Activated T-cell treated with anti-CD3 and anti-CD28 coated beads for 24 hours (primary cell): ENCODE results near the gene SMARCAL1.
A peak's percentile ranks its signal among the peaks of the same experiment; 100 is the strongest.

Experiments used
- DNase-seq: peaks from one replicate; pipeline ENCODE4 v3.0.0-alpha.2; 2020; ENCODE audit warnings: low read depth

Gene SMARCAL1

DNA sequence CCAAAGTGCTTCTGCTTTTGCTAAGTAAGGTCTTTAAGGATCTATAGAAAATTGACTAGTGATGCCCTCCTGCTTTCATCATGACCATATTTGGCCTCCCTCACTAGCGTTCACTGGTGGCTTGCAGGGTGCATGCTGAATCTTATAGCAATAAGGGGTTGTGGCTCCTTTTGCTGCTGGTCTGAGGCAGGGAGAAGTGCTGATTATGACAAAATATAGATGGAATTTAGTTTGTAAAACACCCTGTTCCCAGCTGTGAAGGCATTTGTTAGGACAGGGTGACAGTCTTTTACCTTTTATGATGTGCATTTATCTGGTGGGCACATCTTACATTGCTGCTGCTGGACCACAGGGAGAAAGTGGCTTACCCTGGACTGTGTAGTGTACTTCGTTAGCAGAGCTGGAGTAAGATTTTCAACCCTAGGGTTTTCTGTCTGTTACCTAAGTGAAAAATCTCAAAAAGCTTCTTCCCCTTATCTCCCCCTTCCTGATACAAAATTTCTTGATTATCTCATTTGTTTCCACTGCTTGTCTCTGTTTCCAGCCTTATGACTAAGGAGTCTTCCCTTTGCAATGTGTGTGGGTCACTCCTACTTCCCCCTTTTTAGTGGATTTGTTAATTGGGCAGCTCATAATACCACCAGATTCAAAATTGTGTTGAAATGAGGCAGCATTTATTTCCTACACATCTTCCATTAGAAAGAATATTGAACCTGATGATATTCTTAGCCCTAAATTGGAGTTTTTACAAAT is 65.2 kb downstream of the SMARCAL1 start:
- DNase-seq, result no peak

DNA sequence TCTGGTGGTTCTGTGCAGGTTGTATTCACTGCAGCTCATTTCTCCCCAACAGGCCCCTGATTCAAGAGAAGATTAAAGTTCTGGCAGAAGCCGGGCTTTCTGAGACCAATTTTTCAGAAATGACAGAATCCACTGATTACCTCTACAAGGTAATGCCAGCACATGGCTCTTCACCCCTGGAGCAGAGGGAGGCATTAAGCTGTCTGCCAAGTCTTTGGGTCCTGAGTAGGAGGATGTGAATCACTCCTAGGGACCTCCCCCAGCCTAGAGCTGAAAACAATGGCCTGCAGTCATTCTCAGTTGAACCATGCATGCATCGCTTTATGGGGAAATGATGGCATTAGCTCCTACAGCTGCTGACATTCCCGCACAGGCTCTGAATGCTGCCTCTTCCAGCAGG is 65.9 kb downstream of the SMARCAL1 start:
- no peak for DNase-seq

DNA sequence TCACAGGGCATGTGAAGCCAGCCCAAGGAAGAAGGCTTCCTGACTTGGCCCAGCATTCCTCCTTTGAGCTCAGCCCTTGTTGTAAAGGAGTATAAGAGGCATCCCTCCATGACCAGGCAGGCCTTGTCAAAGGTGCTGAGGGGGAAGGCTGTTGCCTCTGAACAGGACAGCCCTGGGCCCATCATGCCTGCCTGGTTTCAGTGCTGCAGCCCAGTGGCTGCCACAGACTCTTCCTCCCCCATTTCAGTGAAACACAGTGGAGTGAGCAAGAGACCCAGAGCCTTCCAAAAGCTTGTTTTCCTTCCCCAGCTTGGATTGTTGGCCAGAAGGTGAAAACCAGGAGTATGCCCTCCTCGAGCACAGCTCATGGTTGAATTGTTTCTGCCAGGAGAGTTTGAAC is 66.5 kb downstream of the SMARCAL1 start:
- no peak for DNase-seq

DNA sequence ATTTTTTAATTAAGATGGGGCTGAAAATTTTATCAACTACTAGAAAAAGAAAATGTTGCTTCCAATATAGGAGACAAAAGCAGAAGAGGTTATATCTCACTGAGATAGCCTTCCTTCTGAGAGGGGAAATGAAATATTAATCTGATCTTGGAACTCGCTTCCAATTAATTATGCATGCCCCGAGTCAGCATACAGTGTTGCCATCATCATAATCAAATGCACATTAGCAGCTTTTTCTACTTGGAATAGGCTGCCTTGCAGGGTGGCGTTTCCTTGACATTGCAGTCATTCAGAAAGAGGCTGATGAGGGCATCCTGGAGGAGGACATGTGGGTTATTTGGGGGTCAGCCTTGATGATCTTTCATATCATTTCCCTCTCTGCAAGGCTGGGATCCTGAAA is 67.9 kb downstream of the SMARCAL1 start:
- no peak for DNase-seq

DNA sequence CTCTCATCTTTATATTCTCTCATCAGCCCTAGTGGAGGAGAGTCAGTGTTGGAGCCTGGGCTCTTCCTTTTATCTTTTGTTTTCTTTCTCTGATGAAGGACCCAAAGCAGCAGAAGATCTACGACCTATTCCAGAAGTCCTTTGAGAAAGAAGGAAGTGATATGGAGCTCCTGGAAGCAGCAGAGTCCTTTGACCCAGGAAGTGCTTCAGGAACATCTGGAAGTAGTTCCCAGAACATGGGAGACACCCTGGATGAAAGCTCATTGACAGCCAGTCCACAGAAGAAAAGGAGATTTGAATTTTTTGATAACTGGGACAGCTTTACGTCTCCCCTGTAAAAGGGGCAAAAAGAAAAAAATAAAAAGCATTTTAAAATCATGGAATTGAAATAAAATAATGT is 70.4 kb downstream of the SMARCAL1 start:
- no peak for DNase-seq

DNA sequence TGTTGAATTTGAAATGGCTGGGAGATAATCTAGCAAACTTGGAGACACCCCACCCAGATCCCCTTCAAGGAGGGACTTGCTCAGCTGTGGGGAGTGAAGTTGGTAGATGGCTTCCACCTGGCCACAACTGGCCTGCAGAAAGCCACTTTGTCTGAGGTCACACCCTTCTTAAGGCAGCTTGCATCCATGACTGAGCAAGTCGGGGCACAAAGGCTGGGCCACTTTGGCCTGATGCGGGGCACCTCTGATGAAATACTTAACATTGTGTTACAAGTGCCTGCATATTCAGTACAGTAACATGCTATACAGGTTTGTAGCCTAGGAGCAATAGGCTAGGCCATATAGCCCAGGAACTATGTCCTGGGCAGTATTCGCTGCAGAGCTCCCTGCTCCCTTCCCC is 73.0 kb downstream of the SMARCAL1 start:
- DNase-seq, result no peak

DNA sequence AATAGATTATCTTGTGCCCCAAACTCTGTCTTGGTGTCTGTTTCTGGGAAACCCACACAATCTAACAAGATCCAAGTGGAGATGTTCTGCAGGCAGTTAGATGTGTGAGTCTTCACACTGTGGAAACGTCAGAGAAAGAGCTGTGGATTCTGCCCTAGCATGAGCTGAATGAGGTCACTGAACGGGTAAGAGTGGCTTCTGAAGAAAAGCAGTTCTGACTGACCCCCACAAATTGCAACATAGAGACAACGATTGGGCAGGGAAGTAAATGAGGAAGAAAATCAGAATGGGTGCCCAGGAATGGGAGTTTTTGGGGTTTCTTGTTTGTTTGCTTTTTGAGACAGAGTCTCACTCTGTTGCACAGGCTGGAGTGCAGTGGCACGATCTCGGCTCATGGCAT is 73.5 kb downstream of the SMARCAL1 start:
- DNase-seq, result no peak

DNA sequence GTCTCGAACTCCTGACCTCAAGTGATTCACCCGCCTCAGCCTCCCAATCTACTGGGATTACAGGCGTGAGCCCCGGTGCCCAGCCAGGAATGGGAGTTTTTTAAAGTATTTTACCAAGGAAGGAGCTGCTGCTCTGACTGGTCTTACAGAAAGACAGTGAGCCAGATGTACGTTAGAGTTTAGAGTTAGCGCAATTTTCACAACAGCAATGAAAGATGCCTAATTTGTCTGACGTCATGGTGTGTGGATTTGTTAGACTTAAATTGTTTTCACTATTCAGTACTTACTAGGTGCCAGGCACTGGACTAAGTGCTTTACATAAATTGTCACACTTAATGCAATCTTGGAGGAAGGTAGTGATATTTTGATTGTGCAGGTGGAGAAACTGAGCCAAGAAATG is 74.0 kb downstream of the SMARCAL1 start:
- no peak for DNase-seq

DNA sequence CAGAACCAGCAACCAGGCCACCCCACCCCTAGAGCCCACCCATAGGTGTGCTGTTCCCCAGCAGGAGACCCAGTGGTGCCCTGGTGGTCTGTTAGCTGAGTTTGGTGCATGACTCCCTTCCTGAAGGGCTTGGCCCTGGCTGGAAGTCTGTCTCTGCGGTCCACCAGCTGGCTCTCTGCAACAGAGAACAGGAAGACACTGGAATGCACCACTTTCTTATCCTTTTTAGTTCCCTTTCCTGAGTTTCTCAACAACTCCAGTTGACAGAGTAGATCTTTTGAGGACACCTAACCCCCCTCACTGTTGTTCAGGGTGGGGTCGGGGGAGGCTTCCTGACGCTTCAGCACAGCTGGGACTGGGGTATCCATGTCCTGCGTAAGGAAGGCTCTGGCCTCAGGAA is 74.4 kb downstream of the SMARCAL1 start:
- DNase-seq, result no peak

DNA sequence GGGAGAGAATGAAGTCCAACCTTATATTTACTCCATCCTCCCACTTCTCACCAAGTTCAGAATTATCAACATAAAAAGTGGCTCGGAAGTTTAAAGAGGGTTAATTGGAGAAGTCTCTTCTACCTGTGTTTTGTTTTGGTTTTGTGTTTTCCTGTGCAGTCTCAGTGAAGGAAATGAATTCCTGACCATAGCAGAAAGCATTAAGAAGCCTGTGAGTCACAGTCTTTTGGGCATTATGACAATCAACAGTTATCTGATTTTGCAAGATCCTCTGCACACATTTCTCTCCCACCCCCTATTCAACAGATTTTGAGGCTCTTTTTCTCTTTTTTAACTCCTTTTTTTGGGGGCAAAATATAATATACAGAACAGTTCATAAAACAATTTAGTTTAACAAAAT is 77.8 kb downstream of the SMARCAL1 start:
- no peak for DNase-seq

DNA sequence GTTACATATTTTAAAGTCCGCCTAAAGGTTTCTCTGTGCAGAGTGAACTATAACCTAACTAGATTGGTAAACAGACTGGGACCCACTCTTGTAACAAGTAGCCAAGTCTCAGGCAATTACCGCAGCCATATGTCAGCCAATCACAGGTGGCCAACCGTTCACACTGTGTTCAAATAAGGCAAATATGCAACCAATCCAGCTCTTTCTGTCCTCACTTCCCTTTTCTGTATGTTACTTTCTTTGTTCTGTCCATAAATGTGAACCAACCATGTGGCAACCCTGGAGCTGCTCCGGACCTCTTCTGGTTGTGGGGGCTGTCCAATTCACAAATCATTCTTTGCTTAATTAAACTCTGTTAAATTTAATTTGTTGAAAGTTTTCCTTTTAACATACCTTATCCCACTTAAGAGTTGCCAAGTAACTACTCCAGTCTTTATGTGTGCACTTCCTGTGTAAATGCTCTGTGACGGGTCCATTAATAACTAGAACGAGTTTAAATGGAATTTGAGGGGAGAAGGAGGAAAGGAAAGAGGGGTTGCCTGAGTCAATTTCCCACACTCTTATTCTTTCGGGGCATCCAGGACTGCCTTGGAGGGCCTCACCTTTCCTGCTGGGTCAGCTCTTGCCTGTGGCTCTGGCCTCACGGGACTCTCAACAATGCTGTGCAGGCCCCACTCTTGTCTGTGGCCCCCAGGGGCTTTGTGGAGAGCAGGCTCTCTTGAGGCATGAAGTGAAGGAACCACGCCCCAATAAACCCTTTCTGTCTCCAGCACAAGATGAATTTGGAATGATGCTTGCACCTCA is 79.7 kb downstream of the SMARCAL1 start:
- DNase-seq, result no peak

DNA sequence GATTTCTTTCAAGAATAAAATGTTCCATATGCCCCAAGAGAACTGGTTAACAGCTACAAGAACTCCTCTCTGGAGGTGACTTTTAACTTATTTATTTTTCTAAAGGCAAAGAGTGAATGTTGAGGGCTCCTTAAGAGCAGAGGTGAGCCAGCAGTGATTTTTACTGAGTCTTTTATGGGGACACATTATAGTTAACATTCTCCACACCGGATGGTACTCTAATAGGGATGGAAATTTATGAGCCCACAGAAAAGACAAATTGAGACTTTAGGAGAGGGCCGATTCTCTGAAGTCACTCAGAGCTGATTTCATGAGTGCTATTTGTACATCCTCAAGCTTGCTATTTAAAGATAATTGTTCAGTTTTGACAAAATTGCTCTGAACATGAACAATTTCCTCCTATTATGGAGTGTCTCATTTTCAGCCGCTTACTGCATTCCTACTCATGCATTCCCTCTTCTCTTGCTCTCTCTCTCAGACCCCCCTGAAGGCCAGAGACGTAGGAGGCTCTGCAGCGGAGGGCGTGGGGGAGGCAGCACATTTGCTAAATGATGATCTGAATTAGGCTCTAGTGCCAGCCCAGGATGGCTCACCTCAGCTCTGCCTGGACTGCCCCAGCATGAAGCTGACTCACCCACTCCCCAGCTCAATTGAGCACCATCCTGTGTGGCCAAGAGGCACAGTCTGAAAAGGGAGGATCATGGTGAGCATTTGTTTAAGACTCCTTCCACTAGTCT is 80.5 kb downstream of the SMARCAL1 start:
- DNase-seq, result no peak

DNA sequence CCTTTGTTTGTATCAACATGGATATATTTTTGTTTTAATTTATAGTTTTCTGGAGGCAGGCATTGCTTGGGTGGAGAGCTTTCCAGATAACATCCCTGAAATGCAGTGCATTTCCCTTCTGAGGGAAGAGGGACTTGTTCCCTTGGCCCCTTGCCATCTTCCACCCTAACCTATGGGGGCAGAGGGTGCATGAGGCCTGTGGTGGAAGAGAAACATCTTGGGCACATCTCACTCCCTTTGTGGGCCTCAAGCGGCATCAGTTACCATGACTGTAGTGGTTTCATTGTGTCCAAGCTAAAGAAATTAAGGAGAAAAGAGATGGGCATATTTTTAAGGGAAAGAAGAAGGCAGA is 81.0 kb downstream of the SMARCAL1 start:
- DNase-seq, result no peak

DNA sequence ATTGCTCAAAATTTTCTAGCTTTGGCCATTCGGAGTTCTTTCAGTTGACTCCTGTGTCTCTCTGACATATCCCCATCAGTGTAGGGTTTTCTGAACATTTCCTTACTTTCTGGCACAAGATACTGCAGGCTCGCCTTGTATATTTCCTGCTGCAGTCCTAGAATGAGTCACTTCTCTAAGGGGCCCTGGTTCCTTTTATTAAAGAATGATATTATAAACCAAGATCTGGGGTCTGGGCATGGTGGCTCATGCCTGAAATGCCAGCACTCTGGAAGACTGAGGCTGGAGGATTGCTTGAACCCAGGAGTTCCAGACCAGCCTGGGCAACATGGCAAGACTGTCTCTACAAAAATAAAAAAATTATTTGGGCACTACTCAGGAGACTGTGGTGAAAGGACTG is 83.4 kb downstream of the SMARCAL1 start:
- no peak for DNase-seq

DNA sequence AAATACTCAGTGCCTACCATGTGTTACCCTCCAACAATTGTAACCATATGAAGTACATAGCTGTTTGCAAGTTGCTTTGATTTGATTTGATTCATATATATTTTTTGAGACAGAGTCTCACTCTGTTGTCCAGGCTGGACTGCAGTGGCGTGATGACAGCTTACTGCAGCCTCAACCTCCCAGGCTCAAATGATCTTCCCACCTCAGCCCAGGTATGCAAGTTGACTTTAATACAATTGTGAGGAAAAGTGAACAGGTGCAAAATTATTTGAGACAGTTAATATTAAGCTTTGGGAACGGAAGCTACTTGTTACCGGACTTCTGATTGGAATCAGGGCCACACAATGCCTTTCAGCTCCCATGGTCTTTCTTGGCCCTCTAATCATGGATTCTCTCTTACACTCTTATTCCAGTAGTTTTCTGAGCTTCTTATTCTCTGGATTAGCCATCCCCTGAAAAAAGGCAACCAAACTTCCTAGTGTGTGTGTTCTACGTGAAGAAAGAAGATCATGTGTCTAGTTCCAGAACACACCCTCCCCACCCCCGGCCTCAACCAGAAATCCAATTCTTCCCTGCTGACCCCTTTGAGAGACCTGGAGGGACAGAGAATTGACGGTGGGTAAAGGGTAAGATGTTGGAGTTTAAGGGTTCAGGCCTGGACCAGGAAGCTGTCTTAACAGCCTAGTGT is 85.2 kb downstream of the SMARCAL1 start:
- no peak for DNase-seq

DNA sequence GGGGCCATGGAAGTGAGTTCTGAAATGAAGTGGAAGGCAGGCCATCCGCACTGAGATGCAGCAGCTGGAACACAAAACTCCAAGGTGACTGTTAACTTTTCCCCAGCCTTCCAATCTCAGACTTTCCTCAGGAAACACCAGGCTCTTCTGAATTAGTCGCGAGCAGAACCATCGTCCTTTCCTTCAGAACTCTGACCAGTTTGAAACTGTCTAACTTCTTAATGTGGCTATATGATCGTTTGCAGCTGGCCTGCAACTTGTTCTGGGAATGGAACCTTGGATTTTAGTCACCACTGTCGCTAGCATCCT is 85.7 kb downstream of the SMARCAL1 start:
- no peak for DNase-seq

DNA sequence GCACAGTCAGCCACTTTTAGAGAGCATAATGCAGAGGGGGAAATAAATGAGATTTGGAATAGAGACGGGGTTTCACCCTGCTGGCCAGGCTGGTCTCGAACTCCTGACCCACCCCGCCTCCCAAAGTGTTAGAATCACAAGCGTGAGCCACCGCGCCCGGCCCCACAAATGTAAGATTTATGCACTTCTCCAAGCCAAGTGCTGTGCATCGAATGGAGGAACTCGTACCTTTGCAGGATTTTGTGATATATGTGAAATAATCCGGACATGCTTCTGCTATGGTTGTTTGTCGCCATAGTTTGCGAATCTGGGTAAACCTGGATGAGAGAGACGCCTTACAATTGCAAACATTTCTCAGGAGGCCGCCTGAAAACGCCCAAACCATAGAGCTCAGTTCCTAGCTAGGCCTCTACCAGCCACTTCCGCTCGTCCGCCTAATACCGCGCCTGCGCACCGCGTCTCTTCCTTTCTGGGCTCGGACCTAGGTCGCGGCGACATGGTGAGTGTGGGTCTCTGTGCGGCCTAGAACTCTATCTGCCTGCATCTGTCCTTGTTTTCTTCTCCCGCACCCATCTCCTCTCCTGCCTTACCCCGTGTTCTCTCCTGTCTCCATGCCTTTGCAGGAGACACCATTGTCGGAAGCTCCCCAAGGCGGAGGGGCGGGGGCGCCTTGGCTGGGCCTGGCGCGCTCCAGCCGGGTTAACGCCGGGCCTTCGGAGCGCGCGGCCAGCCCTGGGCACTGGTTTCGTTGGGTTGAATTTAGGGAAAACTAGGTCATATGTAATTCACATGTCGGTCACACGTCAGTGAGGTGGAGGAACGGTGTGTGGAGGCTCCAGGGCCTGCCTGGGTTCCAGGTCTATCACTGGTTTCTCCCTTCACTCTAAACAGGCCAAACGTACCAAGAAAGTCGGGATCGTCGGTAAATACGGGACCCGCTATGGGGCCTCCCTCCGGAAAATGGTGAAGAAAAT is 86.4 kb downstream of the SMARCAL1 start, which contains the start of gene RPL37A:
TSS of gene RPL37A (plus strand) at position 466 of the 974 bp plus-strand sequence. CDS start at position 497, 31 bp downstream.
- peak; percentile 86 for DNase-seq

DNA sequence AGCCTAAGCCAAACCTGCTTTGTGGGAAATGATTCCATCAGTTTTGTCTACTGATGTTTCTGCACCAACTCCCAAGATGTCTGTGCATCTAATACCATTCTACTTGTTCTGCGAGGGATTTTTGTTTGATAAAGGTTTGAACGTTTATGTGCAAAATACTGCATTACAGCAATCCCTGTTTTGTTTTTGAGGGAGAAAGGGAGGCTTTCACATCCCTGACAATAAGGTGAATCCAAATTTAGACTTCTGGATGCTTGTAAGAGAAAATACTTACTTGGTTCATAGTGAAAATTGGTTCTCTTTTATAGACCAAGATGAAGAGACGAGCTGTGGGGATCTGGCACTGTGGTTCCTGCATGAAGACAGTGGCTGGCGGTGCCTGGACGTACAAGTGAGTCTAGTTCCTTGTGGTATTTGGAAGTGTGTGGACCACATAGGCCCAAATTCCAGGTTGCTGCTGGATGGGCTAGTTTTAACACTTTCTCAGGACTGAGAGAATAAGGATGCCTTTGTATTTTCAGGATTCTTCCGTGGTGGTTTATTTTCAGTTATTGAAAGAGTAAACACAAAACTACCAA is 87.4 kb downstream of the SMARCAL1 start:
- no peak for DNase-seq

DNA sequence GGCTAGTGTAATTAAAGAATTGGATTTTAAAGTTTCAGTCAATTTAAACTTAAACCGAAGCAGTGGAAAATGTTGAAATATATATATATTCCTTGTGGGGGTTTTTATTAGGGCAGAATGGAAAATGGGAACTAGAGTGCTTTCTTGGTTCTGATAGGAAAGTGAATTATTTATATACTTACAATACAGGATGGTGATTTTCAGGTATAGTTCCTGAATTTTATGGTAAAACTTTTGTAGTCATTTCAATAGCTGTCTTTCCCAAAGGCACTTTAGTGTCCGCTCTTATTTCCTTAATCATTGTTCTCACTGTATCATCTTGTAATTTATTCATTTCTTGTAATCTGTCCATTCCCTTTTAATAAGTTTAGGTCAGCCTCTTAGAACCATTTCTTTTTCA is 88.3 kb downstream of the SMARCAL1 start:
- DNase-seq, result no peak

DNA sequence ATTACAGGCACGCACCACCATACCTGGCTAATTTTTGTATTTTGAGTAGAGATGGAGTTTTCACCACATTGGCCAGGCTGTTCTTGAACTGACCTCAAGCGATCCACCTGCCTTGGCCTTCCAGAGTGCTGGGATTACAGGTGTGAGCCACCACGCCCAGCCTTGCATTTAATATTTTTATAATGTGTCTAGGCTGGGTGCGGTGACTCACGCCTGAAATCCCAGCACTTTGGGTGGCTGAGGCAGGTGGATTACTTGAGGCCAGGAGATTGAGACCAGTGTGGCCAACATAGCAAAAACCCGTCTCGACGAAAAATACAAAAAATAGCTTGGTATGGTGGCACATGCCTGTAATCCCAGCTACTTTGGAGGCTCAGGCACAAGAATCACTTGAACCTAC is 89.6 kb downstream of the SMARCAL1 start:
- DNase-seq, result no peak
